Measurements from ENCODE around the gene FADS3. TPM values are rescaled to one million over a fixed set of nuclear protein-coding genes. Genes with fewer than 3 reads are reported as not detected.

Gene FADS3
- total and polyA plus RNA-seq, 2 donors (not counting 3 experiments of a cell fraction or from before 2014, with no cell fraction given) = 216 to 346 TPM

DNA sequence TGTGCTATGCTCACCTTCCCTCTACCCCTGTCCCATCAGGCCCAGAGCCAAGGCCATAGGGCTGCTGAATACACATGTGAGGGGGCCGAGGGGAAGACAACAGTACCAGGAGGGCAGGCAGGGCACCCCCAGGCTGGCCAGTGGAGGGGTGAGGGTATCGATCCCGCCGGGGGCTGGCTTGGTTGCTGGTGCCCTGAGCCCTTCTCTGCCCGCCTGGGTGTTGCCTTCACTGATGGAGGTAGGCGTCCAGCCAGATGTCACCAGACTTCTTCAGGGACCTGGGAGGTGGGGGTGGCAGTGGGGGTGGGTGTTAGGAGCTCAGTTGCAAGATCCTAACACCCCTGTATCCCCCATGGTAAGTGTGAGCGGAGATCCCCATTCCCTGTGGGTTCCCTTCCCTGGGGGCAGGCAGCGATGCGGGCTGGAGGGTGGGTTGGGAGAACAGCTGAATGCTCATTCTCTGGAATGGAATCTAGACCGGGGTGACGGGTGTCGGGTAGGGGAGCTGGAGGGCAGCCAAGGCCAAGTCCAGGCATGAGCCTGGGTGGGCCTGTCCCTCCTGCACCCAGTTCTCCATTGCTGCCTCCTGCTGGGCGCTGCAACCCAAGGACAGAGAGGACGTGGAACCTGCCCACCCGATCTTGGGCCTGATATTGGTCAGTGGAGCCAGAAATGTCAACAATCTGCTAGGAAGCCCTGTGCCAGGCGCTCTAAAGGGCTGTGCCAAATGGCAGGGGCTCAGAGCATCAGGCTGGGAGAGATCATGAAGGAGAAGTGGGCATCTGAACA is 17.6 kb downstream of the FADS3 start:
- no peak for TF ChIP-seq POLR2AphosphoS5 (IDR thresholded peaks at IDR 0.05; ENCODE audit: insufficient read depth, low read depth, low read length)
- TF ChIP-seq GATA2 (IDR thresholded peaks at IDR 0.05; ENCODE audit: insufficient read depth, insufficient read length, low read depth, low read length) = no peak
- TF ChIP-seq EZH2 (IDR thresholded peaks at IDR 0.05; ENCODE audit: borderline replicate concordance, low read depth, low read length, severe bottlenecking) = no peak
- no peak for TF ChIP-seq FOS (IDR thresholded peaks at IDR 0.05; ENCODE audit: borderline replicate concordance, insufficient read depth, low read length)
- TF ChIP-seq JUN (IDR thresholded peaks at IDR 0.05; ENCODE audit: borderline replicate concordance, insufficient read depth, insufficient read length, low read depth) = no peak
- TF ChIP-seq, protein P1, sequence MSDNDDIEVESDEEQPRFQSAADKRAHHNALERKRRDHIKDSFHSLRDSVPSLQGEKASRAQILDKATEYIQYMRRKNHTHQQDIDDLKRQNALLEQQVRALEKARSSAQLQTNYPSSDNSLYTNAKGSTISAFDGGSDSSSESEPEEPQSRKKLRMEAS (IDR thresholded peaks at IDR 0.05; ENCODE audit: insufficient read depth, insufficient read length) = no peak
- TF ChIP-seq, protein P2, sequence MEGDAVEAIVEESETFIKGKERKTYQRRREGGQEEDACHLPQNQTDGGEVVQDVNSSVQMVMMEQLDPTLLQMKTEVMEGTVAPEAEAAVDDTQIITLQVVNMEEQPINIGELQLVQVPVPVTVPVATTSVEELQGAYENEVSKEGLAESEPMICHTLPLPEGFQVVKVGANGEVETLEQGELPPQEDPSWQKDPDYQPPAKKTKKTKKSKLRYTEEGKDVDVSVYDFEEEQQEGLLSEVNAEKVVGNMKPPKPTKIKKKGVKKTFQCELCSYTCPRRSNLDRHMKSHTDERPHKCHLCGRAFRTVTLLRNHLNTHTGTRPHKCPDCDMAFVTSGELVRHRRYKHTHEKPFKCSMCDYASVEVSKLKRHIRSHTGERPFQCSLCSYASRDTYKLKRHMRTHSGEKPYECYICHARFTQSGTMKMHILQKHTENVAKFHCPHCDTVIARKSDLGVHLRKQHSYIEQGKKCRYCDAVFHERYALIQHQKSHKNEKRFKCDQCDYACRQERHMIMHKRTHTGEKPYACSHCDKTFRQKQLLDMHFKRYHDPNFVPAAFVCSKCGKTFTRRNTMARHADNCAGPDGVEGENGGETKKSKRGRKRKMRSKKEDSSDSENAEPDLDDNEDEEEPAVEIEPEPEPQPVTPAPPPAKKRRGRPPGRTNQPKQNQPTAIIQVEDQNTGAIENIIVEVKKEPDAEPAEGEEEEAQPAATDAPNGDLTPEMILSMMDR (IDR thresholded peaks at IDR 0.05; ENCODE audit: extremely low read depth in 1 of 2, insufficient read depth in 1 of 2, low read depth in 1 of 2, low read length in 2 of 2) = no peak
- no peak for TF ChIP-seq POLR2A (IDR thresholded peaks at IDR 0.05; ENCODE audit: low read depth, low read length)
- no peak for TF ChIP-seq MYC (IDR thresholded peaks at IDR 0.05; ENCODE audit: low read depth, low read length)
- no peak overlapping the region for H3K9ac ChIP-seq (replicated peaks; ENCODE audit: extremely low read depth, insufficient read depth, low read length)
- no peak overlapping the region for H3K4me2 ChIP-seq (ENCODE audit: insufficient read depth, low read length)
- FAIRE-seq (no peak), DNase-seq (ENCODE audit: low read depth, low spot score) (no peak)
- H3K79me2 ChIP-seq (ENCODE audit: control insufficient read depth, insufficient read depth, low read length) = no peaks in the 10 kb centered on the region
- peaks cover 12% of the 10 kb centered on the region for H3K4me1 ChIP-seq (ENCODE audit: control insufficient read depth, extremely low read depth, insufficient read depth, low read length)
- no peaks in the 10 kb centered on the region for H3K27me3 ChIP-seq (ENCODE audit: control insufficient read depth in 2 of 2, insufficient read depth in 2 of 2, low read length in 2 of 2)
- H3K36me3 ChIP-seq (ENCODE audit: control insufficient read depth in 2 of 2, extremely low read depth in 1 of 2, insufficient read depth in 2 of 2, low read length in 2 of 2) = peaks cover 1 to 21% of the 10 kb centered on the region in 2 experiments
- no peak overlapping the region for H2AFZ ChIP-seq (ENCODE audit: low read depth, low read length)
- H3K9me1 ChIP-seq (replicated peaks; ENCODE audit: control insufficient read depth, extremely low read depth, insufficient read depth, low read length) = no peaks in the 10 kb centered on the region
- dilution Hi-C loops (cut with MboI; ENCODE audit: extremely low pct_ligation_motif_present, low sequenced_read_pairs) (no loop called here), intact Hi-C loops (cut with micrococcal nuclease) (no loop called here)
- ChIA-PET POLR2A (no interaction called here), CTCF (interaction anchor here (1.3 to 6.6 kb wide), 10 partner anchors 11 to 234 kb away, joined by 3 to 127 read pairs (median 12); no protein-coding TSS in a partner anchor)
- no peaks in the 10 kb centered on the region for H4K20me1 ChIP-seq (replicated peaks; ENCODE audit: control insufficient read depth, extremely low read depth, insufficient read depth, low read length)
- BruUV-seq (replicated peaks) = no TSS peak
- no peak overlapping the region for H3K4me3 ChIP-seq (replicated peaks in 1 of 3; ENCODE audit: insufficient read depth in 1 of 3, low read depth in 1 of 3, low read length in 3 of 3)
- H3K27ac ChIP-seq (ENCODE audit: insufficient read depth, low read depth, low read length) = no peak overlapping the region
- no peaks in the 10 kb centered on the region for H3K9me3 ChIP-seq (replicated peaks; ENCODE audit: control insufficient read depth, insufficient read depth, low read length)
